GM10266 (cell line): Measurements from ENCODE around the gene FKBP2.

ENCODE experiments used
- DNase-seq: peaks from one replicate; pipeline ENCODE4 v3.0.0; 2012; ENCODE audit errors: extremely low spot score
- CTCF ChIP-seq: IDR thresholded peaks from 2 replicates; pipeline ENCODE4 v1.5.1; 2012; ENCODE audit warnings: mild to moderate bottlenecking, low read depth; ENCODE audit not compliant: control insufficient read depth, insufficient read depth; ENCODE audit errors: missing control alignments

The FKBP2 gene

GRCh38 chr11:64261556-64262080 is 20.7 kb downstream of the FKBP2 start:
- no peak for DNase-seq
- no peak for TF ChIP-seq CTCF

GRCh38 chr11:64262271-64263002 is 21.5 kb downstream of the FKBP2 start:
- no peak for DNase-seq
- no peak for TF ChIP-seq CTCF

GRCh38 chr11:64263021-64263946 is 22.4 kb downstream of the FKBP2 start:
- TF ChIP-seq CTCF = no peak
- DNase-seq = no peak

- TF ChIP-seq CTCF = no peak
- DNase-seq = no peak
Observed at GRCh38 chr11:64263947-64264317, 23.0 kb downstream of the FKBP2 start.

GRCh38 chr11:64264371-64264852 is 23.5 kb downstream of the FKBP2 start:
- no peak for TF ChIP-seq CTCF
- DNase-seq = no peak

- no peak for TF ChIP-seq CTCF
- no peak for DNase-seq
Observed at GRCh38 chr11:64265176-64266160, 24.6 kb downstream of the FKBP2 start.
